ENCODE measurements around the gene HTN3.

HTN3 gene

DNA sequence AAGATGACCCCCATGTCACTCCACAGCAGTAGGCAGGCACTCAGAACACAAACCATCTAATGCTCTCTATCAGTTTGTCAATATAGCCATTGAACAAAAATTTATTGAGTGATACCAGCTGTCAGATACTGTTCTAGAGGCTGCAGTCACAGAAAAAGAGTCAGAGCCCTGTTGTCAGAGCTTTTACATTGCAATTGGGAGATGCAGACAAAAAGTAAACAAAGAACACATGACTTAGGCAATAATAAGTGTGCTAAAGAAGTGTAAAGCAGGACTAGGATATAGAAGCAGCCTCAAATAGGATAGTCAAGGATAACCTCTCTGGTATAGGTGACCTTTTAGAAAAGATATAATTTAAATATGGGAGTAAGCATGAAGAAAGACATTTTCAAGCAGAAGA lies 30.9 kb downstream of the HTN3 start:
- H3K27ac ChIP-seq = no peak overlapping the region
- TF ChIP-seq POLR2AphosphoS5 (IDR thresholded peaks at IDR 0.05; ENCODE audit: borderline replicate concordance, low read depth, low read length) = no peak
- TF ChIP-seq EZH2 (IDR thresholded peaks at IDR 0.05) = no peak
- no peak for TF ChIP-seq FOXP2 (optimal IDR thresholded peaks at IDR 0.05; ENCODE audit: control extremely low read depth, extremely low read length, insufficient read depth)
- H3K9me3 ChIP-seq (ENCODE audit: low read depth, low read length) = no peaks in the 10 kb centered on the region
- H3K36me3 ChIP-seq (ENCODE audit: insufficient read depth, low read length) = no peaks in the 10 kb centered on the region
- no peak overlapping the region for H3K4me3 ChIP-seq
- DNase-seq (ENCODE audit: low read depth, low spot score) = no peak
- no peak overlapping the region for H3K9ac ChIP-seq (ENCODE audit: insufficient read length)

DNA sequence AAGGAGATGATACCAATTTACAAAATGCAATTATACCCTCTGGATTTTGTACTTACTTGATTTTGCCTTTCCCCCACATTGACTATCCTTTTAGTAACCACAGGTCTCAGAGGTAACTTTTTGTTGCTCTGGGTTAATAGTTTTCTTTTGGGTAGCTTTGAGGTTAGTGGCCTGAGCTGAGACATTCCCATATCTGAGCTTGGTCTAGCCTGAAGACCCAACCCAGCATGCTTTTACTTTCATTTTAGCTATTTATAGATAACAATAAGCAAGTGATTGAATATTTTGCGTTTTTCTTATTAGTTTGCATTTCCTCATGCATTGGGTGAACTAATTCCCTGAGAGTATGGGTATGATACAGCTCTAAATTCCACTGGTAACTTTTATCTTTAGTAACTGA lies 33.7 kb downstream of the HTN3 start:
- no peak overlapping the region for H3K27ac ChIP-seq

DNA sequence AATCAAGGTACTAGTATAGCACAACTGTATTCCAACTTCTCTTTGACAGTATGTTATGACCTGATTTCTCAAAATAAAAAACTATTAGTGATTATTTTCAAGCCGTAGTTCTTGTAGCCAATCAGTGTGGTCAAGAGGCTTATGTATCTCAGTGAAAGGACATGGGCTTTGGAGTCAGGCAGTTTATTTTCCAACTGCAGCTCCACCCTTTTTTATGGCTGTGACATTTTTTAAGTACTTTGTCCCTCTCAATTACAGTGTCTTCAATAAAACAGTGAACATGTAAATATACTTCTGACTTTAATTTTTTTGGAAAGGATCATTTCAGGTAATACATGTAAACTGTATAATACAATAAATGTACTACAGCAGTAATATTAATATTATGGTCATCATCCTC lies 51.9 kb downstream of the HTN3 start:
- no peak for DNase-seq (ENCODE audit: low read depth, low spot score)
- H3K4me3 ChIP-seq = no peak overlapping the region
- H3K9me3 ChIP-seq (ENCODE audit: low read depth, low read length) = no peaks in the 10 kb centered on the region
- H3K27ac ChIP-seq = no peak overlapping the region
- TF ChIP-seq FOXP2 (optimal IDR thresholded peaks at IDR 0.05; ENCODE audit: control extremely low read depth, extremely low read length, insufficient read depth) = no peak
- no peak for TF ChIP-seq EZH2 (IDR thresholded peaks at IDR 0.05)
- no peak for TF ChIP-seq POLR2AphosphoS5 (IDR thresholded peaks at IDR 0.05; ENCODE audit: borderline replicate concordance, low read depth, low read length)
- H3K36me3 ChIP-seq (ENCODE audit: insufficient read depth, low read length) = no peaks in the 10 kb centered on the region
- H3K9ac ChIP-seq (ENCODE audit: insufficient read length) = no peak overlapping the region

More for the DNA sequence above, 33.7 kb downstream of the HTN3 start:
- Histone ChIP-seq H3K9me3 (ENCODE audit: low read depth, low read length) (no peaks in the 10 kb centered on the region), H3K4me3 (no peak overlapping the region), H3K9ac (ENCODE audit: insufficient read length) (no peak overlapping the region), H3K36me3 (ENCODE audit: insufficient read depth, low read length) (no peaks in the 10 kb centered on the region)
- TF ChIP-seq FOXP2 (optimal IDR thresholded peaks at IDR 0.05; ENCODE audit: control extremely low read depth, extremely low read length, insufficient read depth) (no peak), POLR2AphosphoS5 (IDR thresholded peaks at IDR 0.05; ENCODE audit: borderline replicate concordance, low read depth, low read length) (no peak), EZH2 (IDR thresholded peaks at IDR 0.05) (no peak)
- DNase-seq (ENCODE audit: low read depth, low spot score) = no peak

Data from SK-N-MC (cell line).